Stomach (tissue), 9 donors: ENCODE results near the gene ATP9A. TPM values are rescaled to one million over a fixed set of nuclear protein-coding genes. Genes with fewer than 3 reads are reported as not detected.

Source experiments
- DNase-seq, 2 donors: peaks; one replicate each; pipeline versions ENCODE4 v3.0.0 to v3.0.0-alpha.2; 2013 to 2019
- H3K27ac ChIP-seq, 5 donors: fragments of 200-600 bp in 4 of 5; sonication (generic) in 4 of 5; one replicate each; pipeline ENCODE4 v1.5.1; 2013 to 2019; ENCODE audit warnings: mild to moderate bottlenecking in 1 of 5, moderate library complexity in 1 of 5
- H3K27me3 ChIP-seq, 3 donors: fragments of 200-600 bp; sonication (generic); one replicate each; pipeline ENCODE4 v1.5.1; 2017 to 2019; ENCODE audit warnings: mixed run types in 1 of 3
- H3K36me3 ChIP-seq, 4 donors: fragments of 200-600 bp; sonication (generic); 1 replicate in 3 of 4; 2 replicates in 1 of 4; pipeline ENCODE4 v1.5.1; 2016 to 2019
- H3K4me1 ChIP-seq, 4 donors: fragments of 200-600 bp; sonication (generic); one replicate each; pipeline ENCODE4 v1.5.1; 2016 to 2019
- H3K4me3 ChIP-seq, 4 donors: fragments of 200-600 bp; sonication (generic) in 3 of 4; one replicate each; pipeline ENCODE4 v1.5.1; 2016 to 2019; ENCODE audit warnings: mild to moderate bottlenecking in 1 of 4
- H3K9me3 ChIP-seq, 4 donors: fragments of 200-600 bp; sonication (generic); one replicate each; pipeline ENCODE4 v1.5.1; 2016 to 2019
- EP300 ChIP-seq: sonication (generic); formaldehyde crosslinking; IDR thresholded peaks from one replicate; pipeline ENCODE4 v1.6.1; 2017; ENCODE audit warnings: antibody characterized with exemption
- POLR2A ChIP-seq, 4 donors: fragments of 450-650 bp; IDR thresholded peaks; one replicate each; pipeline ENCODE4 v1.6.1; 2016; ENCODE audit warnings: antibody characterized with exemption in 4 of 4, control low read depth in 2 of 4, mild to moderate bottlenecking in 1 of 4, moderate library complexity in 1 of 4
- POLR2AphosphoS5 ChIP-seq, 3 donors: sonication (generic); formaldehyde crosslinking; IDR thresholded peaks; one replicate each; pipeline ENCODE4 v1.6.1; 2016; ENCODE audit warnings: antibody characterized with exemption in 3 of 3
- WGBS, 5 donors: extraction: QIAGEN DNeasy Blood & Tissue Kit in 3 of 5; methylation state at CpG; one replicate each; pipeline versions ENCODE4 v1.1.5 to v1.1.7; 2013 to 2018; 5-methylcytosine and 5-hydroxymethylcytosine counted together
- intact Hi-C: fragments of 100-400 bp; cut with DNase I; formaldehyde crosslinking; loops from one replicate; pipeline ENCODE4 v1.15.1; 2023; ENCODE audit warnings: low total_unique reads
- polyA plus RNA-seq, 3 donors: library from polyadenylated mRNA; stranded (reverse); fragments of 200-250 nt; gene quantifications; one replicate each; pipeline ENCODE4 v1.2.3, GENCODE V29; 2013
- total RNA-seq, 5 donors: library from RNA; depleted of rRNA; stranded (reverse); fragments of >200 nt; gene quantifications; one replicate each; pipeline versions ENCODE4 v1.1.0 to v1.2.3, GENCODE V29; 2014 to 2016
- TF ChIP-seq, protein P1 (sequence below), 7 experiments: fragments of 450-650 bp in 4 of 7; fragments of 200-600 bp in 3 of 7; sonication (generic) in 3 of 7; IDR thresholded peaks; one replicate each; pipeline ENCODE4 v1.5.1; 2016 to 2019; ENCODE audit warnings: antibody characterized with exemption in 7 of 7, control low read depth in 2 of 7, mild to moderate bottlenecking in 1 of 7
- donor health status: healthy with polysubstance abuse.
- donor health status: Bipolar disorder and iron deficiency.
- donor health status: healthy.

Gene ATP9A
- total and polyA plus RNA-seq, 8 donors, result 3.2 to 58.9 (median 12.7) TPM

DNA sequence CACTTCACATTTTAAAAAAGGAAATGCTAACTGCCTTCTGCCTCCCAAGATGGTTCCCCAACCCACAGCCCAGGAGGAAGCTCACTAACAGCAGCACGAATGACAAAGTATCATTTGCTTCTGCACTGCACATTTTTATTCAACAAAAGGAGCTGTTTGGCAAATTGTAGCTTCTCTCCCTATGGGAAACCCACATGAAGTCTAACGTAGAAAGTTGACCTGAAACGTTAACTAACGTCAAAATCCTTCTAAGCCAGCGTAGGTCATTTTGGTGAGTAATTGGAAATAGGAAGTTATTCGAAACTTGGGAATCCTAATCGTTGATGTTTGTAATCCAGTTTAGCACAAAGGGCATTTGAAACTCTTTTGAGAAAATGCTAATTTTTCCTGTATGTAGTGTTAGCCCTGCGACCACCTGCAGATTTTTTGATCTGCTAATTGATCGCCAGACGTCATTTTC, 31.2 kb upstream of the ATP9A start:
- Histone ChIP-seq H3K4me3 (no peak overlapping the region), H3K36me3 (no peaks in the 10 kb centered on the region), H3K27ac (no peak overlapping the region), H3K9me3 (no peaks in the 10 kb centered on the region), H3K4me1 (peaks cover 19 to 31% (median 27%) of the 10 kb centered on the region in 4 donors), H3K27me3 (peaks cover 15 to 63% (median 30%) of the 10 kb centered on the region in 3 donors)
- whole genome bisulfite sequencing, 5 donors, result 32 to 48% (median 37%) methylated on average over 10 of the region's 10 CpGs
- TF ChIP-seq POLR2A (IDR thresholded peaks at IDR 0.05), result no peak
- no peak for TF ChIP-seq EP300
- TF ChIP-seq, protein P1, sequence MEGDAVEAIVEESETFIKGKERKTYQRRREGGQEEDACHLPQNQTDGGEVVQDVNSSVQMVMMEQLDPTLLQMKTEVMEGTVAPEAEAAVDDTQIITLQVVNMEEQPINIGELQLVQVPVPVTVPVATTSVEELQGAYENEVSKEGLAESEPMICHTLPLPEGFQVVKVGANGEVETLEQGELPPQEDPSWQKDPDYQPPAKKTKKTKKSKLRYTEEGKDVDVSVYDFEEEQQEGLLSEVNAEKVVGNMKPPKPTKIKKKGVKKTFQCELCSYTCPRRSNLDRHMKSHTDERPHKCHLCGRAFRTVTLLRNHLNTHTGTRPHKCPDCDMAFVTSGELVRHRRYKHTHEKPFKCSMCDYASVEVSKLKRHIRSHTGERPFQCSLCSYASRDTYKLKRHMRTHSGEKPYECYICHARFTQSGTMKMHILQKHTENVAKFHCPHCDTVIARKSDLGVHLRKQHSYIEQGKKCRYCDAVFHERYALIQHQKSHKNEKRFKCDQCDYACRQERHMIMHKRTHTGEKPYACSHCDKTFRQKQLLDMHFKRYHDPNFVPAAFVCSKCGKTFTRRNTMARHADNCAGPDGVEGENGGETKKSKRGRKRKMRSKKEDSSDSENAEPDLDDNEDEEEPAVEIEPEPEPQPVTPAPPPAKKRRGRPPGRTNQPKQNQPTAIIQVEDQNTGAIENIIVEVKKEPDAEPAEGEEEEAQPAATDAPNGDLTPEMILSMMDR (IDR thresholded peaks at IDR 0.05), result no peak
- no peak for TF ChIP-seq POLR2AphosphoS5 (IDR thresholded peaks at IDR 0.05)
- DNase-seq, result no peak
- intact Hi-C loops, result no loop called here

DNA sequence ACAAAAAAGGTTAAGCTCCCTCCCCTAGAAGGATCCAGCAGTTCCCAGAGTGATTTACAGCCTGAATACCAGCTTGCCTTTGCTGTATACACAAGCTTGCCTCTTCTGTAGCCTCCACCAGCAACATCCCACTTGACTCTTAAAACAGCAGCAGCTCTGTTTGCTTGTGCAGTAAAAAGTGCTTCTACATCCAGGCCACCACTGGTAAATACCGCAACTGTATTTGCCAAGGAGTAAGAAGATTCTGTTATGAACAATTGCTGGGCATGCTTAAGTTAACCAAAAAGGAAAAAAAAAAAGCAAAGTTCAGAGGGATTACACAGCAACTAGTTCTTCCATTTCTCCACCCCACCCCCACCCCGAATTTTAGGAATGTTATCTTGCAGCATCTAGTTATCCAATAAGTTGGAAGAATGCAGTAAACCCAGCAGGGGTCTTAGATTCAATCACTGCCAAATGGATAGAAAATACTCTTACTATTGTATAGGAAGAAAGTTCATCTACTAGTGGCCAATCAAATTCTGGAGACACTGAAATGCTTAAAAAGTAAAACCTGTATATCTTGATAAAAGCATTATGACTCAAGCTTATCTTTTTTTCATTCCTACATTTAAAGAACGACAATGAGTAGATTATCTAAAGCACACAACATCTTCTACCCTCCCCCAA, 29.3 kb upstream of the ATP9A start:
- intact Hi-C loops, result no loop called here
- peaks cover 15 to 55% (median 30%) of the 10 kb centered on the region in 3 donors for H3K27me3 ChIP-seq

DNA sequence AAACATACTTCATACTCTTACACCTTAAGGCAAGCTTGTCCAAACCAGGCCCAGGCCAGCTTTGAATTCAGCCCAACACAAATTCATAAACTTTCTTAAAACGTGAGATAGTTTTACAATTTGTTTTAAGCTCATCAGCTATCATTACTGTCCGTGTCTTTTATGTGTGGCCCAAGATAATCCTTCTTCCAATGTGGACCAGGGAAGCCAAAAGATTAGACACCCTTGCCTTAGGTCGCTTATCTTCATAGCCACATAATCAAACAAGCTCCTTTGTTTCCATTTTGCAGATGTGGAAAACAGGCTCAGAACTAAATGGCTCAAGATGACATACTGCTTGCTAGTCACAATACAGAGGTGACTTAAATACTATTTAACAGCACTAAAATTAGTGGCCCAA, 28.1 kb upstream of the ATP9A start:
- TF ChIP-seq POLR2AphosphoS5 (IDR thresholded peaks at IDR 0.05), result no peak
- no peak for TF ChIP-seq EP300
- TF ChIP-seq, protein P1 (IDR thresholded peaks at IDR 0.05), result no peak
- TF ChIP-seq POLR2A (IDR thresholded peaks at IDR 0.05), result no peak
- Histone ChIP-seq H3K27ac (no peak overlapping the region), H3K36me3 (no peaks in the 10 kb centered on the region), H3K9me3 (no peaks in the 10 kb centered on the region), H3K4me3 (no peak overlapping the region), H3K4me1 (peaks cover 15 to 21% (median 16%) of the 10 kb centered on the region in 4 donors), H3K27me3 (peaks cover 8 to 50% (median 18%) of the 10 kb centered on the region in 3 donors)
- no peak for DNase-seq
- 46 to 75% (median 59%) methylated on average over 3 of the region's 3 CpGs for WGBS, 5 donors
- intact Hi-C loops, result no loop called here

More for the DNA sequence above, 29.3 kb upstream of the ATP9A start:
- WGBS, 5 donors, result 23 to 30% (median 26%) methylated on average over 3 of the region's 3 CpGs
- no peak for TF ChIP-seq EP300
- TF ChIP-seq POLR2A (IDR thresholded peaks at IDR 0.05), result no peak
- no peak for TF ChIP-seq POLR2AphosphoS5 (IDR thresholded peaks at IDR 0.05)
- TF ChIP-seq, protein P1 (IDR thresholded peaks at IDR 0.05), result no peak
- Histone ChIP-seq H3K27ac (no peak overlapping the region), H3K4me3 (no peak overlapping the region), H3K9me3 (no peaks in the 10 kb centered on the region), H3K4me1 (peaks cover 19 to 31% (median 27%) of the 10 kb centered on the region in 4 donors), H3K36me3 (no peaks in the 10 kb centered on the region)
- peak in 1 of 2 donors; percentile 23 for DNase-seq

DNA sequence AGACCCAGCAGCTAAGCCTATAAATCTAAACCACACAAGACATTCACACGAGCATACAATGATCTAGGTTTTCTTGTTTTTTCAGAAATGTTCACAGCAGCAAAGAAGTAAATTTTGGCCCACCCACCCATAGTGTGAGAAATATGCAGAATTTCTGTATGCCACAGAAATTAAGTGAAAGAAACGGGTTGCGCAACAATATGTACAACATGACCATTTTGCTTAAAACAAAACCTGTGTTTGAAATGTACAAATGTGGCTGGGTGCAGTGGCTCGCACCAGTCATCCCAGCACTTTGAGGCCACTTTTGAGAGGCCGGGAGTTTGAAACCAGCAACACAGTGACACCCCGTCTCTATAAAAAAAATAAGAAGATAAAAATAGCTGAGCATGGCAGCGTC, 24.8 kb upstream of the ATP9A start:
- WGBS, 5 donors, result 86 to 91% (median 89%) methylated on average over 7 of the region's 7 CpGs
- Histone ChIP-seq H3K4me3 (no peak overlapping the region), H3K36me3 (no peaks in the 10 kb centered on the region), H3K27me3 (peaks cover 0 to 16% (median 0%) of the 10 kb centered on the region in 3 donors), H3K27ac (no peak overlapping the region), H3K4me1 (no peaks in the 10 kb centered on the region), H3K9me3 (no peaks in the 10 kb centered on the region)
- DNase-seq, result no peak
- intact Hi-C loops, result no loop called here
- TF ChIP-seq, protein P1 (IDR thresholded peaks at IDR 0.05), result no peak
- TF ChIP-seq POLR2A (IDR thresholded peaks at IDR 0.05) (no peak), POLR2AphosphoS5 (IDR thresholded peaks at IDR 0.05) (no peak), EP300 (no peak)
